ENCODE measurements around the gene BTBD19.

DNA sequence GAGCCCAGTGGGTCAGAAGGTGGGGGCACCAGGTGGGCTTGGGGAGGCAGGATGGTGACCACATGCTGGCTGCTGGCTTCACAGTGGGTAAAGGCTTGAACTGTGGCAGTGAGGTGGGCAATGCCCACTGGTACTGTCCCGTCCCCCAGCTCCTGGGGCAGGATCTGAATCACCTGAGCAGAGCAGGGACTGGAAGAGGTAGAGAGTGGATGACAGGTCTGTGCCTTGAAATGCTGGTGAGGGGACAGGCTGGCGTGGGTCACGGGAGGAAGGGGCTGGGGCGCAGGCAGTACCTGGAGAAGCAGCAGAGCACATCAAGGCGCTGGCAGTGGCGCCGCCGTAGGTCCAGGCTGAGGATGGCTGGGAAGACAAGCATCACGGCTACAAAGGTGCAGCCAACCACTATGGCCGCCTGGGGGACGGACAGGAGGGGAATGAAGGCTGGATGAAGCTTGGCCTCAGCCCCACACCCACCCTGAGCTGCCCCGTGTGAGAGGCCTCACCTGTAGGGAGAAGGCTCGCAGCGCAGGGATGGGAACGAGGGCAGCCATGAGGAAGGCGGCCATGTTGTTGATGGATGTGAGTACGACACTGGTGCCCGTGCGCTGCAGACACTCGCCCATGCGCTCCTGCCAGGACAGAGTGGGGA is 19.8 kb downstream of the BTBD19 start:
- TF ChIP-seq, protein P1, sequence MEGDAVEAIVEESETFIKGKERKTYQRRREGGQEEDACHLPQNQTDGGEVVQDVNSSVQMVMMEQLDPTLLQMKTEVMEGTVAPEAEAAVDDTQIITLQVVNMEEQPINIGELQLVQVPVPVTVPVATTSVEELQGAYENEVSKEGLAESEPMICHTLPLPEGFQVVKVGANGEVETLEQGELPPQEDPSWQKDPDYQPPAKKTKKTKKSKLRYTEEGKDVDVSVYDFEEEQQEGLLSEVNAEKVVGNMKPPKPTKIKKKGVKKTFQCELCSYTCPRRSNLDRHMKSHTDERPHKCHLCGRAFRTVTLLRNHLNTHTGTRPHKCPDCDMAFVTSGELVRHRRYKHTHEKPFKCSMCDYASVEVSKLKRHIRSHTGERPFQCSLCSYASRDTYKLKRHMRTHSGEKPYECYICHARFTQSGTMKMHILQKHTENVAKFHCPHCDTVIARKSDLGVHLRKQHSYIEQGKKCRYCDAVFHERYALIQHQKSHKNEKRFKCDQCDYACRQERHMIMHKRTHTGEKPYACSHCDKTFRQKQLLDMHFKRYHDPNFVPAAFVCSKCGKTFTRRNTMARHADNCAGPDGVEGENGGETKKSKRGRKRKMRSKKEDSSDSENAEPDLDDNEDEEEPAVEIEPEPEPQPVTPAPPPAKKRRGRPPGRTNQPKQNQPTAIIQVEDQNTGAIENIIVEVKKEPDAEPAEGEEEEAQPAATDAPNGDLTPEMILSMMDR (IDR thresholded peaks at IDR 0.05) = no peak
- no peak for TF ChIP-seq POLR2AphosphoS5 (IDR thresholded peaks at IDR 0.05; ENCODE audit: insufficient read depth in 1 of 2, low read depth in 1 of 2)

All from vagina (tissue), 2 donors.